OCI-LY7 (cell line): ENCODE results near the gene DDX28. TPM values are rescaled to one million over a fixed set of nuclear protein-coding genes. Genes with fewer than 3 reads are reported as not detected.

Experiments used
- BruUV-seq: library from RNA; stranded (reverse); fragments of 400-500 nt; replicated peaks from 2 replicates; lab custom pipeline; 2021; lab: Mats Ljungman, UMichigan
- CTCF ChIA-PET: fragments of 300-600 bp; sonication (Branson Sonifier 250); formaldehyde crosslinking; loops from one replicate; lab custom pipeline; 2022; ENCODE audit warnings: antibody characterized with exemption; ENCODE audit not compliant: unreplicated experiment; lab: Charles Lee
- POLR2A ChIA-PET: fragments of 300-600 bp; sonication (Branson Sonifier 250); formaldehyde crosslinking; loops from one replicate; lab custom pipeline; 2022; ENCODE audit warnings: antibody characterized with exemption; lab: Charles Lee
- DNase-seq: peaks from one replicate; pipeline ENCODE4 v3.0.0-alpha.2; 2015; ENCODE audit warnings: low spot score
- H2AFZ ChIP-seq: fragments of 200-600 bp; sonication (generic), shearing (Covaris generic); 2 replicates; pipeline ENCODE4 v1.6.1; 2014; ENCODE audit warnings: mild to moderate bottlenecking, antibody characterized with exemption, low read length, moderate library complexity
- H3K27ac ChIP-seq: fragments of 200-600 bp; sonication (generic); 2 replicates; pipeline ENCODE4 v1.5.1; 2014; ENCODE audit warnings: mixed run types, low read depth, mild to moderate bottlenecking, moderate library complexity, low read length, inconsistent platforms; ENCODE audit not compliant: poor library complexity, severe bottlenecking
- H3K36me3 ChIP-seq: fragments of 200-600 bp; sonication (generic); 2 replicates; pipeline ENCODE4 v1.6.1; 2014; ENCODE audit warnings: mild to moderate bottlenecking, antibody characterized with exemption, low read length, moderate library complexity, mixed read lengths; ENCODE audit not compliant: insufficient read depth
- H3K4me1 ChIP-seq: fragments of 200-600 bp; sonication (generic); 2 replicates; pipeline ENCODE4 v1.5.1; 2014; ENCODE audit warnings: mild to moderate bottlenecking, low read length; ENCODE audit not compliant: insufficient read depth, poor library complexity, severe bottlenecking
- H3K4me2 ChIP-seq: fragments of 200-600 bp; sonication (generic); 2 replicates; pipeline ENCODE4 v1.6.1; 2014; ENCODE audit warnings: mild to moderate bottlenecking, low read length
- H3K4me3 ChIP-seq: fragments of 200-600 bp; sonication (generic); 2 replicates; pipeline ENCODE4 v1.5.1; 2014; ENCODE audit warnings: mild to moderate bottlenecking, low read depth, low read length; ENCODE audit not compliant: poor library complexity, severe bottlenecking
- H3K79me2 ChIP-seq: fragments of 200-600 bp; sonication (generic); 2 replicates; pipeline ENCODE4 v1.6.1; 2016; ENCODE audit warnings: low read depth, mild to moderate bottlenecking, low read length, moderate library complexity, mixed read lengths; ENCODE audit not compliant: insufficient read depth
- H3K9me2 ChIP-seq: fragments of 200-600 bp; sonication (generic); 2 replicates; pipeline ENCODE4 v1.6.1; 2016; ENCODE audit warnings: mild to moderate bottlenecking, low read length, mixed read lengths; ENCODE audit not compliant: insufficient read depth
- H3K9me3 ChIP-seq: fragments of 200-600 bp; sonication (generic); 2 replicates; pipeline ENCODE4 v1.6.1; 2014; ENCODE audit warnings: mild to moderate bottlenecking, mixed run types, low read length, mixed read lengths
- H4K20me1 ChIP-seq: fragments of 200-600 bp; sonication (generic); 2 replicates; pipeline ENCODE4 v1.6.1; 2014; ENCODE audit warnings: mild to moderate bottlenecking, antibody characterized with exemption, low read length, moderate library complexity, mixed read lengths; ENCODE audit not compliant: insufficient read depth
- CTCF ChIP-seq: fragments of 200-600 bp; sonication (generic); conservative IDR thresholded peaks from 2 replicates; pipeline ENCODE4 v1.5.1; 2014; ENCODE audit warnings: mild to moderate bottlenecking, antibody characterized with exemption, low read length, moderate library complexity, mixed read lengths
- EZH2phosphoT487 ChIP-seq: fragments of 200-600 bp; sonication (generic); IDR thresholded peaks from 2 replicates; pipeline ENCODE4 v1.6.1; 2018; ENCODE audit warnings: low read depth, borderline replicate concordance, mild to moderate bottlenecking, mixed run types, antibody characterized with exemption, low read length, moderate library complexity, mixed read lengths
- intact Hi-C: fragments of 100-400 bp; cut with micrococcal nuclease; formaldehyde crosslinking; loops from one replicate; pipeline ENCODE4 v1.10.0; 2022; ENCODE audit not compliant: unreplicated experiment
- total RNA-seq, 2 experiments: library from RNA; depleted of rRNA in 1 of 2; stranded (reverse); fragments of >200 nt in 1 of 2; shearing (Covaris generic) in 1 of 2; gene quantifications; 2 replicates each; pipeline ENCODE4 v1.2.3, GENCODE V29; 2014 to 2022

The DDX28 gene
- total RNA-seq, 2 experiments from 2014 or later = 18.1 to 31.4 TPM

- intact Hi-C loops = loop anchor here (1.0 kb wide), 3 partner anchors 25 to 236 kb away; partner anchors contain the start of gene SLC12A4
- BruUV-seq = no TSS peak
- Histone ChIP-seq H3K4me2 (peak overlapping the region; percentile 64), H3K79me2 (no peaks in the 10 kb centered on the region), H3K27ac (no peak overlapping the region), H4K20me1 (no peaks in the 10 kb centered on the region), H3K36me3 (no peaks in the 10 kb centered on the region), H3K4me1 (peaks cover 15% of the 10 kb centered on the region), H2AFZ (peak overlapping the region; percentile 87), H3K4me3 (peak overlapping the region; percentile 45), H3K9me2 (no peaks in the 10 kb centered on the region), H3K9me3 (no peaks in the 10 kb centered on the region)
- TF ChIP-seq CTCF (peak; percentile 95), EZH2phosphoT487 (no peak)
- DNase-seq = peak; percentile 88
- CTCF ChIA-PET = interaction anchor here (0.6 to 1.2 kb wide), 3 partner anchors 11 to 81 kb away, joined by 3 to 5 read pairs (median 3); no protein-coding TSS in a partner anchor
- POLR2A ChIA-PET = interaction anchor here (0.7 to 0.9 kb wide), 2 partner anchors 10 to 47 kb away, joined by 3 to 6 read pairs; no protein-coding TSS in a partner anchor
Observed at GRCh38 chr16:67993207-67994039, 29.6 kb downstream of the DDX28 start.

DNA sequence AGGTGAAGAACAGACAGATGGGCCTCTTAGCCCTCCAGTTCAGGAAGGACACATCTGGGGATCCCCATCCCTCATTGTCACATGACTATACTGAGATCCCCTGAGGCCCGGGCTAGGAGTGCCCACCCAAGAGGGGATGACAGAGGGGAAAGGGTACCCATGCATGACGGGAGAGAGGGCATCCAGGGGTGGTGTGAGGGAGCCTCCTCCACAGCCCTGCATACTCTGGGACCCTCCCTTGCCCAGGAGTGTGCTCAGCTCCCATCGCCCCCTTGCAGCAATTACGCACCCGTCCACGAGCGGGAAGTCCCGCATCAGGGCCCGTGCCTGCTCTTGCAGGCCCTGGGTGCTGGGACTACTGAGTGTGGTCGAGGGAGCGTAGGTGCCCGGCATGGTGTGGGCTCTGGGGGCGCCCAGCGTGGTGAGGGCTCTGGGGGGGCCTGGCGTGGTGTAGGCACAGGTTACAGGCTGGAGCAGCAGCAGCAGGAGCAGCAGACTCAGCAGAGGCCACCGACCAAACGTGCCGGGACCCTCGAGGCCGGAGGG is 30.3 kb downstream of the DDX28 start:
- BruUV-seq = no TSS peak
- peak overlapping the region; percentile 87 for H2AFZ ChIP-seq
- intact Hi-C loops = loop anchor here (1.0 kb wide), 3 partner anchors 24 to 237 kb away; partner anchors contain the start of gene SLC12A4
- H3K36me3 ChIP-seq = no peaks in the 10 kb centered on the region
- TF ChIP-seq EZH2phosphoT487 = no peak
- TF ChIP-seq CTCF = no peak
- peaks cover 15% of the 10 kb centered on the region for H3K4me1 ChIP-seq
- H3K9me3 ChIP-seq = no peaks in the 10 kb centered on the region
- no peak for DNase-seq
- no peaks in the 10 kb centered on the region for H4K20me1 ChIP-seq
- no peaks in the 10 kb centered on the region for H3K9me2 ChIP-seq
- H3K79me2 ChIP-seq = no peaks in the 10 kb centered on the region
- H3K4me2 ChIP-seq = peak overlapping the region; percentile 64; the same call in 1 of the 2 replicates
- H3K27ac ChIP-seq = no peak overlapping the region
- POLR2A ChIA-PET = no interaction called here
- no peak overlapping the region for H3K4me3 ChIP-seq
- CTCF ChIA-PET = no interaction called here
